PFSK-1 (cell line): Measurements from ENCODE around the gene SORCS1.

ENCODE experiments used
- POLR2AphosphoS5 ChIP-seq: IDR thresholded peaks from 2 replicates; pipeline ENCODE4 v1.6.1; 2012; ENCODE audit warnings: low read depth, mild to moderate bottlenecking, control low read depth, low read length, moderate library complexity
- TAF1 ChIP-seq: IDR thresholded peaks from 2 replicates; pipeline ENCODE4 v1.6.1; 2012; ENCODE audit warnings: low read length, control low read depth, borderline replicate concordance; ENCODE audit not compliant: insufficient read depth

- TF ChIP-seq POLR2AphosphoS5 (no peak), TAF1 (no peak)
Observed at GRCh38 chr10:106705681-106706100, 458.8 kb downstream of the SORCS1 start.
